ENCODE measurements around the gene PTPRJ. TPM values are rescaled to one million over a fixed set of nuclear protein-coding genes. Genes with fewer than 3 reads are reported as not detected.

The PTPRJ gene
- total RNA-seq, 2 donors from 2014 or later: 33.2 to 83.9 TPM

DNA sequence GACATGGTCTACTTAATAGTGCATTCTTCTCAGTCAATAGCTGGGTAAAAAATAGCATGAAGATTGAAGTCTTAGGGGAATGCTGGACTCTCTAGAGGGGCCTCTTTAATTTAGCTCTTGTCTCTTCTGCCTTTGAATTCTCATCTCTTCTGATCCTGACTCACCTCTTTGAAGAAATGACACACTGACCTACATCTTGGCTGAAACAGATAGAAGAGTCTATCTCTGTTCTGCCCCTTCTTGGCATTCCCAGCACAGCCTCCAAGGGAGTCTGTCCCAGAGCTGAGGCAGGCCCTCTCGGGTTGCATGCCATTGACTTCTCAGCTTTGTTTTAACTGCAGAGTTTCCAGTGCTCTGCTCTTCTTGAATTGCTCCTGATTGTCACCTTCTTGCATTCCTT lies 55.7 kb downstream of the PTPRJ start:
- H3K9me3 ChIP-seq (ENCODE audit: control insufficient read depth, low read length, poor library complexity, severe bottlenecking): no peaks in the 10 kb centered on the region
- Mint-ChIP-seq H3K36me3 (ENCODE audit: low read depth) (peaks cover 8% of the 10 kb centered on the region), H3K4me1 (peaks cover 42% of the 10 kb centered on the region), H3K27ac (peak overlapping the region; percentile 9), H3K4me3 (peak overlapping the region; percentile 37), H3K27me3 (no peaks in the 10 kb centered on the region)
- ATAC-seq: peak; percentile 23
- DNase-seq: no peak

DNA sequence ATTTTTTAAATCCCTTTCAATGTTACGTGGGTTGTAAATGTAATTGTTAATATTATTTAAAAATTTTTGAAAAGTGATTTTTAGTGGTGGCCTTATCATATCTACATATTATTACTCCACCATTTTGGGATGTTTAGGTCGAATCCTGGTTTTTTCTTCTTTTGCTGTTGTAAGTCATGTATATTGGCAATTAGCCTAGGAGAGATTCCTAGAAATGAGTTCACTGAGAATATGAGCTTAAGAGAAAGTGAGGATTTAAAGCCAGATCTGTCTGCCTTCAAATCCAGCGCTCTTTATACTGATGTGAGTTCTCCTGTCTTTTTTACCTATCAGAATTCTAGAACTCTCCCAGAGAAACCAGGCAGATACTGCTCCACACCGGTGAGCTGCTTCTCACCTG lies 56.1 kb downstream of the PTPRJ start:
- Mint-ChIP-seq H3K4me1 (peaks cover 45% of the 10 kb centered on the region), H3K36me3 (ENCODE audit: low read depth) (peaks cover 8% of the 10 kb centered on the region), H3K4me3 (no peak overlapping the region), H3K27me3 (no peaks in the 10 kb centered on the region), H3K27ac (no peak overlapping the region)
- ATAC-seq: no peak
- DNase-seq: no peak
- H3K9me3 ChIP-seq (ENCODE audit: control insufficient read depth, low read length, poor library complexity, severe bottlenecking): no peaks in the 10 kb centered on the region

DNA sequence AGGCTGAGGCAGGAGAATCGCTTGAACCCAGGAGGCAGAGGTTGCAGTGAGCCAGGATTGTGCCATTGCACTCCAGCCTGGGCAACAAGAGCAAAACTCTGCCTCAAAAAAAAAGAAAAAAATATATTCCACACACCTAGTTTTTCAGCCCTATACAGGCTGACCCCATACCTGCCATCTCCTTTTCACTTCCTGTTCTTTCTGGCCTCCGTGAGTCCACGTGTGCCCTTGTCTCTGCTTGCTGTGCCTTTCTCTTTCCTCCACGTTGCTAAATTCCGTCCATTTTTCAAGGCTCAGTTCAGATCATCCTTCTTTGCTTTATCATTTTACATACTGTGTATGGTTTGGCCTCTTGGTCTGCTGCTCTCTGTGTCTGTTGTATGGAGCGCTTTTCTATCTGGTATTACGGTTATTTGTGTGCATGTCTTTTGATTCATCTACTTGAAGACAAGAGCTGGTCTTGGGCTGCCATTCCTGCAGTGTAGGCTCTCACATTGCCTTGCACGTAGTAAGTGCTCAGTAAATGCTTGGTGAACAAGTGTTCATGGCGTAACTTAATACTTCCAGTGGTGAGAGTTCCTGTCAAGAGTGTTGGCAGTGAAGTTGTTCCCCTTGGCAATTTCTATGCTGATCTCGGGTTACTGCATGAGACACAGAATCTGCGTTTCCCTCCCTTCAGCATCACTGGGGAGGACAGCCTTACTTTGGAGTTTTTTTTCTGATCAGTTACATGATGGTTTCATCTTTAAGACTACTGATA lies 57.5 kb downstream of the PTPRJ start:
- Mint-ChIP-seq H3K36me3 (ENCODE audit: low read depth) (peaks cover 8% of the 10 kb centered on the region), H3K4me3 (no peak overlapping the region), H3K27ac (no peak overlapping the region), H3K4me1 (peaks cover 47% of the 10 kb centered on the region), H3K27me3 (no peaks in the 10 kb centered on the region)
- ATAC-seq: no peak
- H3K9me3 ChIP-seq (ENCODE audit: control insufficient read depth, low read length, poor library complexity, severe bottlenecking): no peaks in the 10 kb centered on the region
- DNase-seq: no peak

DNA sequence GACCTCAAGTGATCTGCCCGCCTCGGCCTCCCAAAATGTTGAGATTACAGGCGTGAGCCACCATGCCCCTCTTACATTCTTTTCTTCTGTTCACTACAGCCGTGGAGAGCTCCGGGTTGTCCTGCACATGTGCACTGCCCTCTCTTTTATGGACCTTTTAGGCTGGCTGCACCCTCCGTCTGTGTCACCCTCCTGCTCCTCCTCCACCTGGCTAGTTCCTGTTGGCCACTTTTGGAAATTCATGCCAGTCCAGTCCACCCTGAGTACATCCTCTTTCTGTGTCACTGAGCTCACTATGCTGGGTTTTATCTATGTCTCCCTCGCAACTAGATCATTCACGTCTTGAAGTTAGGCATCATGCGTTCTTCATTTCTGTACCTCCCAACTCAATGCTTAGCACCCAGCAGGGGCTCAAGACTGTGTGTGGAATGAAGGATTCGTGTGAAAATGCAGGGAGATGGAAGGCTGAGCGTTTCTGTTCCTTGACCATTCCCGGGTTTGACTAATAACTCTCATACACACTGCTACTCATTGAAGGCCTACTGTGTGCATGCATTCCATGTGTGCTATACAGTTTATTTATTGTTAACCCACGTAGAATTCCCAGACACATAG lies 60.6 kb downstream of the PTPRJ start:
- H3K4me1 Mint-ChIP-seq: peaks cover 45% of the 10 kb centered on the region
- DNase-seq (no peak), ATAC-seq (no peak)
- no peaks in the 10 kb centered on the region for H3K9me3 ChIP-seq (ENCODE audit: control insufficient read depth, low read length, poor library complexity, severe bottlenecking)
- H3K27me3 Mint-ChIP-seq: no peaks in the 10 kb centered on the region
- H3K27ac Mint-ChIP-seq: no peak overlapping the region
- H3K4me3 Mint-ChIP-seq: no peak overlapping the region
- peaks cover 4% of the 10 kb centered on the region for H3K36me3 Mint-ChIP-seq (ENCODE audit: low read depth)

DNA sequence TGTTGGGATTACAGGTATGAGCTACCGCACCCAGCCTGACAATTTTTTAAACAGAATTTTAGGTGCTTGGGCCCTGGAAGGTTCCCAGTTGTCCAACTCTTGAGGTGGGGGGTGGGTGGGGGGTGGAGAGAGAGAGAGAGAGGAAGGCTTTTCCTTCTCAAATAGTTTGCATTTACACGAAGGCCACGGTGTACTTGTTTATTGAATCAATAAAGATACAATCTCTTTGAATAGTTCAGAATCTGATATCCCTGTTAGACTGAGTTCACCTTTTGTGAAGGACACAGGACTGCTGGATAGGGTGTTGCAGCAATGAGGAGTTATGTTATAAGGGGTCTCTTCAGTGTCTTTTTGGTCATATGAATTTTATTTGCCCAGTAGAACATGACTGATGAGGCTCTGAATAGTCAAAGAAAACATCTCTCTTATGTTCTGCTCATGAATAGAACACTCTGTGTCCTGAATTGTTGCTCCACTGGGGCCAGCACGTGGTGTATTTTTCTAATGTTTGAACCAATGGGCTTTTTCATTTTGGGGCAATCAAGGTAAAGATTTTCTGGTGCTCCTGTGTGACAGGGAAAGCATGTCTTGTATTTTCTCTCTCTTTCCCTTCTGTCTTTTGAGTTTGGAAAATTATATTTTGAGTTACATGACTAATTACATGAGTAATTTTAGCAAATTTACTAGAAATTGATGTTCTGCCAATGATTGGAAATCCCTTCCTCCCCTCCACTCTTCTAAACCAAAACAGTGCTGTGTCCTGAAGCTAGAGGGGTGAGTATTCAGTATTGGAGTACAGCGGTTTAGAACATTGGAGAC lies 61.7 kb downstream of the PTPRJ start:
- peak overlapping the region; percentile 45 for H3K27ac Mint-ChIP-seq
- peaks cover 40% of the 10 kb centered on the region for H3K4me1 Mint-ChIP-seq
- no peaks in the 10 kb centered on the region for H3K9me3 ChIP-seq (ENCODE audit: control insufficient read depth, low read length, poor library complexity, severe bottlenecking)
- no peak for DNase-seq
- H3K4me3 Mint-ChIP-seq: no peak overlapping the region
- no peaks in the 10 kb centered on the region for H3K27me3 Mint-ChIP-seq
- H3K36me3 Mint-ChIP-seq (ENCODE audit: low read depth): peaks cover 4% of the 10 kb centered on the region
- ATAC-seq: no peak

DNA sequence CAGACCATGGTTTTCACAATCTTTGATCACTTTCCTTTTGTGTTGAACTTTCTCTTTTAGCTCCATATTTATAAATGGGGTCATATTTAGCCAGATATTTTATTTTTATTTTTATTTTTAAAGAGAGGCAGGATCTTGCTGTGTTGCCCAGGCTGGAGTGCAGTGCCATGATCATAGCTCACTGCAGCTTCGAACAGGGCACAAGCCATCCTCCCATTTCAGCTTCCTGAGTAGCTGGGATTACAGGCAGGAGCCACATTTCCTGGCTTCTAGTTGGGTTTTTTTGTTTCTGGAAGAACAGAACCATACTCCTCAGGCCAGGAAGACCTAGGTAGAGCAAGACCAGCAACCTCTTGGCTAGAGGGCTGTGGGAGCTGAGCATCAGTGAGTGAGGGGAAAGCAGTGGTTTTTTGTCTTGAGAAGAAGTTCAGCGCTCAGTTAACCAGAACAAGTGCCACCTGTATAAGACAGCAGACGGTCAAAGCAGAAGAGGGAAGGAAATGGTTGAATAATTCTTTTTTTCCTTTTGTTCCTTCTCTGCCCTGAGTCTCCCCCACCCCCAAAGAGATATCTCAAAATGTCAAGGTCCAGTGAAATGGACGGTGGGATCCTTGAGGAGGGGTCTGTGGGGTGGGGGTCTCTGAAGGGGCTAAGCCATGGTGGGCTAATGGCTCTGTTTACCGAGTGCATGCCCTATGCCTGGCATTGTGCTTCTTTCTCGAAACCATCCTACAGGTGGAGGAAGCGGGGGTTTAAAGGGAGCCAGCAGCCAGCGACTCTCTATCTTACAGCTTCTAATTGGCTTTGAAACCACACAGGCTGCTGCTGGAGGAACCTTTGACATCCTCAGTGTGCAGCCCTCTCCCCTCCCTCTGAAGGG lies 63.0 kb downstream of the PTPRJ start:
- DNase-seq: no peak
- H3K27me3 Mint-ChIP-seq: no peaks in the 10 kb centered on the region

DNA sequence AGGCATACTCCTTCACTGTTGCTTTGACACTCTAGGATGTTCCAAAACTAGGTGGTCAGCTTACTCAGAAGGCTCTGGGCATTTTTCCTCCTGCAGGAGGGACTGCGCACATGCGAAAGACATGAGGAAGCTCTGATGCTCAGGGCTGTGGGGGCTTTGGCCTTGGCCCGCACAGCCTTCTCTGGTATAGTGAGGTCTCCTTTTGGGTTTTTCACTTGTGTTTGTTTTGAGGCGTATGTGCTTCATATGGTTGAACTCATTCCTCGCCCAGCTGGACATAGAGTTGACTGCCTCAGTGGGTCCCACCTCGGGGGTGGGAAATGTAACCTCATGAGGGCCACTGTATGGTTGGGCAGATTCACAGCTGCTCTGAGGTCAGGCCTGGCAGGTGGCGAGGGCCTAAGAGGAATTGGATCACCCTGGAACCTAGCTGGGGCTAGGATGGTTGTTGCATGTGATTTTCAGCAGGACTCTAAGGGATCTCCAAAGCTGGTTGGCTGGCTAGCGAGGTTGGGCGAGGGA lies 63.7 kb downstream of the PTPRJ start:
- no peaks in the 10 kb centered on the region for H3K27me3 Mint-ChIP-seq
- H3K4me1 Mint-ChIP-seq: peaks cover 36% of the 10 kb centered on the region
- H3K36me3 Mint-ChIP-seq (ENCODE audit: low read depth): no peaks in the 10 kb centered on the region
- DNase-seq (no peak), ATAC-seq (no peak)
- H3K4me3 Mint-ChIP-seq: peak overlapping the region; percentile 33
- peak overlapping the region; percentile 60 for H3K27ac Mint-ChIP-seq
- H3K9me3 ChIP-seq (ENCODE audit: control insufficient read depth, low read length, poor library complexity, severe bottlenecking): no peaks in the 10 kb centered on the region

More for the DNA sequence above, 63.0 kb downstream of the PTPRJ start:
- Mint-ChIP-seq H3K4me3 (peak overlapping the region; percentile 33), H3K4me1 (peaks cover 36% of the 10 kb centered on the region), H3K27ac (peak overlapping the region; percentile 45), H3K36me3 (ENCODE audit: low read depth) (no peaks in the 10 kb centered on the region)
- no peaks in the 10 kb centered on the region for H3K9me3 ChIP-seq (ENCODE audit: control insufficient read depth, low read length, poor library complexity, severe bottlenecking)
- ATAC-seq: peak; percentile 50

DNA sequence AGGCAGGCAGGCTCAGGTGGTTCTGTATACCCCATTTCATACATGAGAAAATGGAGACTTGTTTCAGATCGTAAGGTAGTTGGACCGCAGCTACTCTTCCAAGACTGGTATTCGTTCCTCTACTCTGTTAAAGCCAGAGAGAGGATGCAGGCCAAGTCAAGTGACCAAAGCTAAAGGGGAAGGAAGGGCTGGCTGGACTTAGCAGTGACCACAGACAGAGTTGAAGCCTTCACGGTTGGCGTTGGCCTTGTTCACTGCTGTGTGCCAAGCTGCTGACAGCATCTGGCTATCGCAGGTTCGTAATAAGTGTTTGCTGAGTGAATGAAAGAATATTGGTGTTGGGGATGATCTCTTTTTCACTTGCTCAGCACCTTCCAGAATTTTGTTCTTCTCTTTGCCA lies 64.2 kb downstream of the PTPRJ start:
- peaks cover 34% of the 10 kb centered on the region for H3K4me1 Mint-ChIP-seq
- H3K36me3 Mint-ChIP-seq (ENCODE audit: low read depth): no peaks in the 10 kb centered on the region
- H3K27ac Mint-ChIP-seq: peak overlapping the region; percentile 60
- ATAC-seq (no peak), DNase-seq (no peak)
- no peaks in the 10 kb centered on the region for H3K9me3 ChIP-seq (ENCODE audit: control insufficient read depth, low read length, poor library complexity, severe bottlenecking)
- H3K4me3 Mint-ChIP-seq: peak overlapping the region; percentile 21
- H3K27me3 Mint-ChIP-seq: no peaks in the 10 kb centered on the region

DNA sequence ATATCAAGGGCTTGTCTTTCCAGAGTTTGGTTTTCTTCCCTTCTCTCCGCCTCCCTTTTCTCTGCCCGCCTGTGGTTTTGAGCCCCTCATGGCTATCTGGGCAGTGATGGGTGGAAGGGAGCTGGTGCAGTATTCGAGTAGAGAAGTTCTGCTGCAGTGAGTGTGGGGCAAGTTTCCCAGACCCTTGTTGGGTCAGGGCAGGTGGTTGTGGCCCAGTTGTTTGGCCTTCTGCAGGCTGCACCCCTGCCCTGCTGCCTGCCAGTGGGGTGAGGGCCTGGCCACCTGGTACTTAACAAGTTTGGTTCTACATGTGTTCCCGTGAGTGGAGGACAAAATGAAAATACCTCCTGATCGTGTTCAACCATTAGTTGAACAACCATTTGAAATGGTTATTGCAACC lies 65.2 kb downstream of the PTPRJ start:
- no peak overlapping the region for H3K4me3 Mint-ChIP-seq
- H3K36me3 Mint-ChIP-seq (ENCODE audit: low read depth): no peaks in the 10 kb centered on the region
- H3K9me3 ChIP-seq (ENCODE audit: control insufficient read depth, low read length, poor library complexity, severe bottlenecking): no peaks in the 10 kb centered on the region
- H3K27me3 Mint-ChIP-seq: no peaks in the 10 kb centered on the region
- ATAC-seq: no peak
- no peak for DNase-seq
- H3K4me1 Mint-ChIP-seq: peaks cover 38% of the 10 kb centered on the region
- H3K27ac Mint-ChIP-seq: no peak overlapping the region

DNA sequence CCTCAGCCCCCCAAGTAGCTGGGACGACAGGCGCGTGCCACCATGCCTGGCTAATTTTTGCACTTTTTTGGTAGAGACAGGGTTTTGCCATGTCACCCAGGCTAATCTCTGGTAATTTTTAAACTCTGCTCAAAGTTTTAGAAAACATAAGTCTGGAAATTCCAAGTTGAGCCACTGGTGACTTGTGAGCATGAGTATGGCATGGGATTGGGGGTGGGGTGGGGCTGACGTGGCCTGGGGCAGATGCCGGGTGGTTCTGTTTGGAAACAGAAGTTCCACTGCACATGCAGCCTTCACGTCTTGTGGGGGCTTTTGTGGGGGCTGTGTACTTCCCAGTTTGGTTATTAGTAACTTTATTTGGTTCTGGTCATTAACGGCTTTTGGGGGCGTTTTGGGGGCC lies 67.3 kb downstream of the PTPRJ start:
- H3K36me3 Mint-ChIP-seq (ENCODE audit: low read depth): no peaks in the 10 kb centered on the region
- H3K4me1 Mint-ChIP-seq: peaks cover 42% of the 10 kb centered on the region
- H3K27ac Mint-ChIP-seq: no peak overlapping the region
- no peaks in the 10 kb centered on the region for H3K9me3 ChIP-seq (ENCODE audit: control insufficient read depth, low read length, poor library complexity, severe bottlenecking)
- DNase-seq (no peak), ATAC-seq (no peak)
- no peak overlapping the region for H3K4me3 Mint-ChIP-seq
- no peaks in the 10 kb centered on the region for H3K27me3 Mint-ChIP-seq

DNA sequence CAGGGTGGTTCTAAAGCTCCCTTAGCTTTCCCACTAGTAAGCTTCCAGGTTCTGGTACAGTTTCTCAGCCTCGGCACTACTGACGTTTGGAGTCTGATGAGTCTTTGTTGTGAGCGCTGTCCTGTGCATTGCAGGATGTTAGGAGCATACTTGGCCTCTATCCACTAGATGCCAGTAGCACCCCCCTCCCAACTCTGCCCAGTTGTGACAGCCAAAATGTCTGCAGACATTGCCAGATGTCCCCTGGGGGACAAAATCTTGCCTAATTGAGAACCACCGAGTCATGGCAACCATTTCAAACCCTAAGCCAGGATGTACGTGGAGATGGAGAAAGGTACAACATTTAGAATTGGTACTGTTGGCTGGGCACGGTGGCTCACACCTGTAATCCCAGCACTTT lies 68.7 kb downstream of the PTPRJ start:
- DNase-seq (no peak), ATAC-seq (no peak)
- H3K4me1 Mint-ChIP-seq: peaks cover 34% of the 10 kb centered on the region
- no peaks in the 10 kb centered on the region for H3K36me3 Mint-ChIP-seq (ENCODE audit: low read depth)
- H3K9me3 ChIP-seq (ENCODE audit: control insufficient read depth, low read length, poor library complexity, severe bottlenecking): no peaks in the 10 kb centered on the region
- H3K27me3 Mint-ChIP-seq: no peaks in the 10 kb centered on the region
- H3K27ac Mint-ChIP-seq: peak overlapping the region; percentile 78
- no peak overlapping the region for H3K4me3 Mint-ChIP-seq

DNA sequence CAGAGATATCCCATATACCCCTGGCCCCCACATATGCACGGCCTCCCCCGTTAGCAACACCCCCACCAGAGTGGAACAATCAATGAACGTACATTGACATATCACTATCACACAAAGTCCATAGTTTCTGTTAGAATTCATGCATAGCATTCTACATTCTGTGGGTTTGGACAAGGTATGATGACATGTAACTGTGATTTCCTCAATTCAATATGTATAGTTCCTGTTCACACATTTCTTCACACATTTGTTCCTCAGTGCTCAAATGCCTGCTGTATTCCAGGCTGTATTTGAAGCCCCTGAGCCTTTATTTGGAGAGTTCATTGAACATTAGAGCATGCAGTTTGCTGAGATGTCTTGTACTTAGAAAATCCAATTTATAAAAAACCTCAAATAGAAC lies 69.9 kb downstream of the PTPRJ start:
- Mint-ChIP-seq H3K4me1 (peaks cover 32% of the 10 kb centered on the region), H3K36me3 (ENCODE audit: low read depth) (no peaks in the 10 kb centered on the region), H3K4me3 (no peak overlapping the region), H3K27ac (no peak overlapping the region), H3K27me3 (no peaks in the 10 kb centered on the region)
- no peaks in the 10 kb centered on the region for H3K9me3 ChIP-seq (ENCODE audit: control insufficient read depth, low read length, poor library complexity, severe bottlenecking)
- DNase-seq: no peak
- ATAC-seq: no peak
